Stimulated activated memory B cell treated with anti-CD40 and anti-IgM and Interleukin-4, amounts not matched to agents 10 μg/mL and 1 μg/mL and 100 μg/mL, for 72 hours (primary cell): ENCODE data around the gene GP9.
A peak's percentile ranks its signal among the peaks of the same experiment; 100 is the strongest.
"Not testable (repeated sequence)": the region's sequence is repeated elsewhere in the genome, so short reads cannot be mapped to it uniquely, and the experiment has no call there.

Experiments
- ATAC-seq: fragments of 150-1000 bp; cut with Tn5 transposase; 2 replicates; pipeline ENCODE4 v1.10.0; 2021
- H3K27ac Mint-ChIP-seq: one replicate; pipeline ENCODE4 v1.8.0; 2022; ENCODE audit warnings: mild to moderate bottlenecking, mixed read lengths
- H3K27me3 Mint-ChIP-seq: one replicate; pipeline ENCODE4 v1.8.0; 2022; ENCODE audit warnings: mixed read lengths
- H3K36me3 Mint-ChIP-seq: one replicate; pipeline ENCODE4 v1.8.0; 2022; ENCODE audit warnings: mixed read lengths
- H3K4me1 Mint-ChIP-seq: one replicate; pipeline ENCODE4 v1.8.0; 2022; ENCODE audit warnings: mixed read lengths
- H3K4me3 Mint-ChIP-seq: one replicate; pipeline ENCODE4 v1.8.0; 2022; ENCODE audit warnings: mild to moderate bottlenecking, moderate library complexity, mixed read lengths
- H3K9me3 Mint-ChIP-seq: one replicate; pipeline ENCODE4 v1.8.0; 2022; ENCODE audit warnings: mixed read lengths

The GP9 gene

GRCh38 chr3:129069313-129070085, 8.9 kb downstream of the GP9 start:
- not testable (repeated sequence) for H3K27ac Mint-ChIP-seq

GRCh38 chr3:129070086-129070885, 9.7 kb downstream of the GP9 start:
- H3K4me1 Mint-ChIP-seq: peaks cover 10% of the 10 kb centered on the region
- no peak overlapping the region for H3K27ac Mint-ChIP-seq
- no peaks in the 10 kb centered on the region for H3K9me3 Mint-ChIP-seq
- no peak for ATAC-seq
- H3K4me3 Mint-ChIP-seq: no peak overlapping the region
- H3K36me3 Mint-ChIP-seq: no peaks in the 10 kb centered on the region
- H3K27me3 Mint-ChIP-seq: peaks cover 55% of the 10 kb centered on the region

More at GRCh38 chr3:129069313-129070085, 8.9 kb downstream of the GP9 start:
- not testable (repeated sequence) for H3K4me1 Mint-ChIP-seq, H3K36me3 Mint-ChIP-seq, ATAC-seq, H3K4me3 Mint-ChIP-seq, H3K9me3 Mint-ChIP-seq
- H3K27me3 Mint-ChIP-seq: peaks cover 63% of the 10 kb centered on the region

DNA sequence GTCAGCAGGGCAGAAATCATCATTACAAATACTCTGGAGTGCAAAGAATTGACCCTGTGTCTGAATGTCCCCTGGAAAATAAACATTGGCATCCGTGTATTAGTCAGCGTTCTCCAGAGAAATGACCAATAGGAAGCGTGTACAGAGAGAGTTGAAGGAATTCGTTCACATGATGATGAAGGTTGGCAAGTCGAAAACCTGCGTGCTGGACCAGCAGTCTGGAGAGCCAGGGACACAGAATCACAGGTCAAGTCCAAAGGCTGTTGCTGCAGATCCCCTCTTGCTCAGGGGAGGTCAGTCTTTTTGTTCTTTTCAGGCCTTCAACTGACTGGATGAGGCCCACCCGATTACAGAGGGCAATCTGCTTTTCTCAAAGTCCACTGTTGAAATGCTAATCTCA, 16.6 kb downstream of the GP9 start:
- Mint-ChIP-seq H3K4me1 (no peaks in the 10 kb centered on the region), H3K4me3 (no peak overlapping the region), H3K27me3 (peaks cover 11% of the 10 kb centered on the region), H3K27ac (no peak overlapping the region), H3K36me3 (no peaks in the 10 kb centered on the region), H3K9me3 (no peaks in the 10 kb centered on the region)
- no peak for ATAC-seq

GRCh38 chr3:129078510-129078909, 17.9 kb downstream of the GP9 start:
- no peaks in the 10 kb centered on the region for H3K27me3 Mint-ChIP-seq
- H3K27ac Mint-ChIP-seq: no peak overlapping the region
- no peaks in the 10 kb centered on the region for H3K9me3 Mint-ChIP-seq
- ATAC-seq: no peak
- H3K4me3 Mint-ChIP-seq: no peak overlapping the region
- no peaks in the 10 kb centered on the region for H3K4me1 Mint-ChIP-seq
- no peaks in the 10 kb centered on the region for H3K36me3 Mint-ChIP-seq

DNA sequence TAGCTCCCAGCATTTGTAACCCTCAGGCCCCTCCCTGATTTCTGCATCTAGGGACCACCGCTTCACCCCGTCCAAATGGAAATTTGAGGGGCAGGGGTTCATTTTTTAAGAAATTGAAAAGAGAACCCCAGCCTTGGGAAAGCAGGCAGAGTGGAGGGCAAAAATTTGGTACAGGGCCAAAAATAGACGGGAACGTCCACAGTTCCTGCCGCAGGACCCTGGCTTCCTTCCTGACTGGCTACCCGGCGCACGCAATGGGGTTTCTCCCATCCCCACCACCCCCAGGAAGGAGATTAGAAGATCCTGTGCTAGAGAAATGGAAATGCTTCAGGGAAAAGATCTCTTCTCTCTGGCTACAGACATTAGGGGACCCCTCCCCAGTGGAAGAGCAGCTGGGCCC, 20.9 kb downstream of the GP9 start:
- Mint-ChIP-seq H3K27ac (no peak overlapping the region), H3K36me3 (no peaks in the 10 kb centered on the region), H3K4me3 (no peak overlapping the region), H3K4me1 (no peaks in the 10 kb centered on the region), H3K9me3 (no peaks in the 10 kb centered on the region), H3K27me3 (peaks cover 10% of the 10 kb centered on the region)
- ATAC-seq: no peak

DNA sequence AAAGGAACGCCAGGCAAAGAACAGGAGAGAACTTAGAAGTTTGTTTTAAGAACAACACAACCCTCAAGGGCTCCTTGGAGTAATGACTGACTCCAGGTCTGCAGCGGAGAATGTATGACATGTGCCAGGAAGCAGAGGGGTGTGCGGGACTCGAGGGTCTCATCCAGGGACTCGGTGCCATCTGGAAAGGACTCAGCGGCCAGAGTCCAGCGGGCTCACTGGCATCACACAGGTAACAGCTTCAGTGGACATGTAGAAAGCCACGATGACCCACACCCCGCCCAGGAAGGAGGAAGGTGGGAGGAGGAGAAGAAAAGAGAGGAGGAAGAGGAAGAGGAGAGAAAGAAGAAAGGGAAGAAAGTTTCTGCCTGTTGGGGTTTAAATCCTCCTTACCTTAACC, 21.4 kb downstream of the GP9 start:
- Mint-ChIP-seq H3K9me3 (no peaks in the 10 kb centered on the region), H3K27ac (no peak overlapping the region), H3K4me3 (no peak overlapping the region), H3K27me3 (peaks cover 10% of the 10 kb centered on the region), H3K36me3 (no peaks in the 10 kb centered on the region), H3K4me1 (no peaks in the 10 kb centered on the region)
- ATAC-seq: no peak

DNA sequence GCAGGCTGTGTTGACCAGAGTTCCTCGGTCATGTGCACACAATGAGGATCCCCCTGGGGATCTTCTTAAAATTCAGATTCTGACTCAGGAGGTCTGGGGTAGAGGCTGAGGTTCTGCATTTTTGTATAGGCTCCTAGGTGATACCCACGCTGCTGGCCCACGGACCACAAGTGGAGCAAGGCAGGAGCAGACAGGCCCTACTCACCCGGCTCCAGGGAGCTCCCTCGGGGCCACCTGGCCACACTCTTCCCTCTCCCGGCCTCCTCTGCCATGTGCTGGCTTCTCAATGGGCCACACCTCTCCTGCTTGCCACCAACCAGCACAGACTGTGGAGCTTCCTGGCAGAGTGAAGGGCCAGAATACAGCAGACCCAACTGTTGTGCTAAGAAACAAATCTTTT, 23.9 kb downstream of the GP9 start:
- Mint-ChIP-seq H3K4me1 (no peaks in the 10 kb centered on the region), H3K9me3 (no peaks in the 10 kb centered on the region), H3K27me3 (peaks cover 10% of the 10 kb centered on the region), H3K36me3 (no peaks in the 10 kb centered on the region), H3K27ac (no peak overlapping the region), H3K4me3 (no peak overlapping the region)
- ATAC-seq: no peak

DNA sequence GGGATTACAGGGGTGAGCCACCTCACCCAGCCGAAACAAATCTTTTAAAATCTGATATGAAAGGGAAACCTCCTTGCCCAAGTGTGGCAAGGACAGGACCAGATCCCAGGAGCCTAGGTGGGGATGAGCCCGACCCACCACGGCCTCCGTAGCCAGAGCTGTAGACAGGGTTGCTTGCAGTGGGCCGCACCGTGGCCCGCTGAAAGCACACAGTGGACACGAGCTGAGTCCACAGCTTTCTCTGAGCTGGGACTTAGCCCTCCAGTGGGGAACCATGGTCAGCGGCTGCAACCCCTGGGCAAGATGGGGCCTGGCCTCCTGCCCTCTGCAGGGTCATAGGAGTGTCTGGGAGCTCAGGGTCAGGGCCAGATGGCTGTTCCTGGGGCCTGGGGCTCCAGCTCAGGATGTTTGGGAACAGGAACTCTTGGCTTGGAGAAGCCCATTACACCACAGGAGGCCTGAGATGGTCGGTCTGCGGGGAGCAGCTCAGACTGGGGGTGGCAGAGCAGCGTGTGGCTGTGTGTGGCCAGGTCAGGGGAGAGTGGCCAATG, 24.7 kb downstream of the GP9 start:
- Mint-ChIP-seq H3K27me3 (peaks cover 10% of the 10 kb centered on the region), H3K4me3 (no peak overlapping the region), H3K36me3 (no peaks in the 10 kb centered on the region), H3K4me1 (no peaks in the 10 kb centered on the region), H3K9me3 (no peaks in the 10 kb centered on the region), H3K27ac (no peak overlapping the region)
- ATAC-seq: no peak

GRCh38 chr3:129085818-129086217, 25.2 kb downstream of the GP9 start:
- peaks cover 10% of the 10 kb centered on the region for H3K27me3 Mint-ChIP-seq
- H3K27ac Mint-ChIP-seq: no peak overlapping the region
- H3K36me3 Mint-ChIP-seq: no peaks in the 10 kb centered on the region
- no peaks in the 10 kb centered on the region for H3K9me3 Mint-ChIP-seq
- H3K4me3 Mint-ChIP-seq: no peak overlapping the region
- no peaks in the 10 kb centered on the region for H3K4me1 Mint-ChIP-seq
- no peak for ATAC-seq

GRCh38 chr3:129087138-129087702, 26.6 kb downstream of the GP9 start:
- ATAC-seq: no peak
- Mint-ChIP-seq H3K9me3 (no peaks in the 10 kb centered on the region), H3K4me3 (no peak overlapping the region), H3K36me3 (peaks cover 4% of the 10 kb centered on the region), H3K27ac (no peak overlapping the region), H3K4me1 (no peaks in the 10 kb centered on the region), H3K27me3 (peaks cover 10% of the 10 kb centered on the region)

GRCh38 chr3:129087904-129088303, 27.3 kb downstream of the GP9 start:
- ATAC-seq: peak; percentile 3
- not testable (repeated sequence) for H3K27ac Mint-ChIP-seq, H3K36me3 Mint-ChIP-seq, H3K4me1 Mint-ChIP-seq, H3K4me3 Mint-ChIP-seq, H3K9me3 Mint-ChIP-seq
- H3K27me3 Mint-ChIP-seq: peaks cover 10% of the 10 kb centered on the region

GRCh38 chr3:129088312-129088711, 27.7 kb downstream of the GP9 start:
- not testable (repeated sequence) for H3K4me3 Mint-ChIP-seq
- H3K27me3 Mint-ChIP-seq: peaks cover 10% of the 10 kb centered on the region
- peak; percentile 7 for ATAC-seq

DNA sequence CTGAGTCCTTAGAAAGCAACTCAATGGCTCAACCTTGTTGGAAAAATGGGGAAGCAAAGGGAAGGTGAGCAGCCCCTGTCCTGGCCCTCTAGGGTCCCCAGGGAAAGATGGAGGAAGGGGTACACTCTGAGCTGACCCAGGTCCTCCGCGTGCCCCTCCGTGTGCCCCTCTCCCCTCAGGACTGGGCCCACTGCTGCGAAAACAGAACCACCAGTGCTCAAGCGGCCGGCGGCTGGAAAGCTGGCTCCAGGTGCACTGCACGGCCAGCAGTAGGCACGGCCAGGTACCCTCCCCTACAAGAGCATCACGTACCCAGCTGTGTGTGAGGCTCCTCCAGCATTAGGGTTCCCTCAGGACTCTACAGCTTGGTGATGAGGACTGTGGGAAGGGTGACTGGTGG, 34.7 kb downstream of the GP9 start:
- Mint-ChIP-seq H3K9me3 (peaks cover 4% of the 10 kb centered on the region), H3K36me3 (peaks cover 42% of the 10 kb centered on the region), H3K4me3 (no peak overlapping the region), H3K27ac (no peak overlapping the region), H3K27me3 (no peaks in the 10 kb centered on the region), H3K4me1 (no peaks in the 10 kb centered on the region)
- ATAC-seq: no peak

More at GRCh38 chr3:129088312-129088711, 27.7 kb downstream of the GP9 start:
- H3K4me1 Mint-ChIP-seq, H3K36me3 Mint-ChIP-seq, H3K27ac Mint-ChIP-seq, H3K9me3 Mint-ChIP-seq: not testable (repeated sequence)

- no peaks in the 10 kb centered on the region for H3K4me1 Mint-ChIP-seq
- no peak overlapping the region for H3K27ac Mint-ChIP-seq
- H3K4me3 Mint-ChIP-seq: no peak overlapping the region
- H3K27me3 Mint-ChIP-seq: no peaks in the 10 kb centered on the region
- no peak for ATAC-seq
- H3K36me3 Mint-ChIP-seq: peaks cover 32% of the 10 kb centered on the region
- peaks cover 4% of the 10 kb centered on the region for H3K9me3 Mint-ChIP-seq
Observed at GRCh38 chr3:129100274-129100673, 39.7 kb downstream of the GP9 start.

DNA sequence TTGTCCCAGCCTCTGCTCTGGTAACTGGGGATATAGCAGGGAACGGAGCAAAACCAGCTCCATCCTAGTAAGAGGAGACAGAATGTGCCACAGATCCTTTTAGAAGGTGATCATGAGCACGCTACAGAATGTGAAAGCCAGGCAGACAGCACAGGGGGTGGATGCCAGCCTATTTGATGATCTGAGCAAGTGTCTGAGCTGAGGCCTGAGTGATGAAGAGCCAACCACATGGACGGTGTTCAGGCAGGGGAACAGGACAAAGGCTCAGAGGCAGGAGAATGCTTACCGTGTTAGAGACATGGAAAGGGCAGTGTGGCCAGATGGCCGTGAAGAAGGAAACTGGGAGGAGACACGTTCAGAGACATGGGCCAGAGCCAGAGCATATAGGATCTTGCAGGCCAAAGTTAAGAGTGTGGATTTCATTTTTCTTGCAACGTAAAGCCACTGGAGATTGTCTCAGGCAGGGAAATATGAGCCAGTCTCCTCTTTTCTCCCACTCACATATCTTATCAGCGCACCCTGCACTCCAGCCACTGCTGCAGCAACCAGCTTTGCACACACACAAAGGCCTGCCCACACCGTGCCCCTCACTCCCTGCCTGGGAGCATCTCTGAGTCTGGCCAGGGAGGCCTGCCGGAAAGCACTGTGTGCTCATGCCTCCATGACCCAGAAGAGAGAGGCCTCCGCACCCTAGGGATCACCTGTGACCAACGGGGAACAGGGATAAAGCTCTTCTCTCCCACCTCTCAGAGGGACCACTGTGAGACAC, 41.0 kb downstream of the GP9 start:
- Mint-ChIP-seq H3K27me3 (no peaks in the 10 kb centered on the region), H3K36me3 (peaks cover 27% of the 10 kb centered on the region), H3K4me3 (no peak overlapping the region), H3K9me3 (peaks cover 4% of the 10 kb centered on the region), H3K27ac (no peak overlapping the region), H3K4me1 (no peaks in the 10 kb centered on the region)
- ATAC-seq: no peak
